ENCODE measurements around the gene MRC1.

The MRC1 gene

DNA sequence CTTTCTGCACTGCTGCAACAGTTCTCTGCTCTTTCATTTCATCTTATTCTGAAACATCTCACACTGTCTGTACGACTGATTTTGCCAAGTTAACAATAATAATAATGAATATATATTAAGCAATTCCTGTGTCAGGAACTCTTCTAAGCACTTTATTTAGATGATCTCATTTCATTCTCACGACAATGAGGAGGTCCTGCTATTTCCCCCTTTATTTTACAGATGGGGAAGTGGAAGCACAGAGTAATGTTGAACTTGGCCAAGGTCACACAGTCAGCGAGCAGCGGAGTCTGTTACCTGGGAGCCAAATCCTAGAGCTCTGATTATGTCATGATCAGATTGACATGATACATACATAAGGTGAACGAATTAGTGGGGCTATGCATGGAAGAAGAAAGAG, 5.8 kb downstream of the MRC1 start:
- Histone ChIP-seq H3K4me3 (replicated peaks; ENCODE audit: insufficient read depth, low read length) (no peak overlapping the region), H3K27ac (replicated peaks) (no peak overlapping the region)
- TF ChIP-seq SPI1 (IDR thresholded peaks at IDR 0.05; ENCODE audit: borderline replicate concordance, low read depth) (no peak), POLR2AphosphoS5 (IDR thresholded peaks at IDR 0.05; ENCODE audit: low read depth) (no peak), GABPA (IDR thresholded peaks at IDR 0.05; ENCODE audit: low read depth) (no peak)
- TF ChIP-seq, protein P1, sequence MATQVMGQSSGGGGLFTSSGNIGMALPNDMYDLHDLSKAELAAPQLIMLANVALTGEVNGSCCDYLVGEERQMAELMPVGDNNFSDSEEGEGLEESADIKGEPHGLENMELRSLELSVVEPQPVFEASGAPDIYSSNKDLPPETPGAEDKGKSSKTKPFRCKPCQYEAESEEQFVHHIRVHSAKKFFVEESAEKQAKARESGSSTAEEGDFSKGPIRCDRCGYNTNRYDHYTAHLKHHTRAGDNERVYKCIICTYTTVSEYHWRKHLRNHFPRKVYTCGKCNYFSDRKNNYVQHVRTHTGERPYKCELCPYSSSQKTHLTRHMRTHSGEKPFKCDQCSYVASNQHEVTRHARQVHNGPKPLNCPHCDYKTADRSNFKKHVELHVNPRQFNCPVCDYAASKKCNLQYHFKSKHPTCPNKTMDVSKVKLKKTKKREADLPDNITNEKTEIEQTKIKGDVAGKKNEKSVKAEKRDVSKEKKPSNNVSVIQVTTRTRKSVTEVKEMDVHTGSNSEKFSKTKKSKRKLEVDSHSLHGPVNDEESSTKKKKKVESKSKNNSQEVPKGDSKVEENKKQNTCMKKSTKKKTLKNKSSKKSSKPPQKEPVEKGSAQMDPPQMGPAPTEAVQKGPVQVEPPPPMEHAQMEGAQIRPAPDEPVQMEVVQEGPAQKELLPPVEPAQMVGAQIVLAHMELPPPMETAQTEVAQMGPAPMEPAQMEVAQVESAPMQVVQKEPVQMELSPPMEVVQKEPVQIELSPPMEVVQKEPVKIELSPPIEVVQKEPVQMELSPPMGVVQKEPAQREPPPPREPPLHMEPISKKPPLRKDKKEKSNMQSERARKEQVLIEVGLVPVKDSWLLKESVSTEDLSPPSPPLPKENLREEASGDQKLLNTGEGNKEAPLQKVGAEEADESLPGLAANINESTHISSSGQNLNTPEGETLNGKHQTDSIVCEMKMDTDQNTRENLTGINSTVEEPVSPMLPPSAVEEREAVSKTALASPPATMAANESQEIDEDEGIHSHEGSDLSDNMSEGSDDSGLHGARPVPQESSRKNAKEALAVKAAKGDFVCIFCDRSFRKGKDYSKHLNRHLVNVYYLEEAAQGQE (IDR thresholded peaks at IDR 0.05; ENCODE audit: insufficient replicate concordance, low read depth): no peak
- TF ChIP-seq, protein P2, sequence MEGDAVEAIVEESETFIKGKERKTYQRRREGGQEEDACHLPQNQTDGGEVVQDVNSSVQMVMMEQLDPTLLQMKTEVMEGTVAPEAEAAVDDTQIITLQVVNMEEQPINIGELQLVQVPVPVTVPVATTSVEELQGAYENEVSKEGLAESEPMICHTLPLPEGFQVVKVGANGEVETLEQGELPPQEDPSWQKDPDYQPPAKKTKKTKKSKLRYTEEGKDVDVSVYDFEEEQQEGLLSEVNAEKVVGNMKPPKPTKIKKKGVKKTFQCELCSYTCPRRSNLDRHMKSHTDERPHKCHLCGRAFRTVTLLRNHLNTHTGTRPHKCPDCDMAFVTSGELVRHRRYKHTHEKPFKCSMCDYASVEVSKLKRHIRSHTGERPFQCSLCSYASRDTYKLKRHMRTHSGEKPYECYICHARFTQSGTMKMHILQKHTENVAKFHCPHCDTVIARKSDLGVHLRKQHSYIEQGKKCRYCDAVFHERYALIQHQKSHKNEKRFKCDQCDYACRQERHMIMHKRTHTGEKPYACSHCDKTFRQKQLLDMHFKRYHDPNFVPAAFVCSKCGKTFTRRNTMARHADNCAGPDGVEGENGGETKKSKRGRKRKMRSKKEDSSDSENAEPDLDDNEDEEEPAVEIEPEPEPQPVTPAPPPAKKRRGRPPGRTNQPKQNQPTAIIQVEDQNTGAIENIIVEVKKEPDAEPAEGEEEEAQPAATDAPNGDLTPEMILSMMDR (IDR thresholded peaks at IDR 0.05; ENCODE audit: insufficient read depth, low read length): no peak

DNA sequence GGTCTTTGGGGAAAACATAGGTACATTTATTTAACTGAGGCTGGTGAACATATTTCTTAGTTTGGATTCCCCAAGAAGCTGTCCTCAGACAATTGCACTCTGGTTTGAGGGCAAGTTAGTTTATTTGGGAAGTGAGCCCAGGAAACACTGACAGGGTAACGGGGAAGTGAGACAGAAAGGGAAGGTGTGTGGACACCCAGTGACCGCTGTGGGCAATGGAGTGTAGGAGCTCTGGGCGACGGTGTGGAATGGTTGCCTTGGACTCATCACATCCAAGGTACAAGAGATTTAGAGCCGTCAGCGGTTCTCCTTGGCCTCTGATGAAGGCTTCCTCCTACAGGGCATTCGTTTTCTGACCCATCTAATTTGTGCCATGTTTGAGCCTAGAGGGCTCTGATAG, 7.1 kb downstream of the MRC1 start:
- no peak for DNase-seq (ENCODE audit: low read depth in 1 of 2, low spot score in 1 of 2)
- H3K4me3 ChIP-seq (replicated peaks; ENCODE audit: insufficient read depth, low read length): no peak overlapping the region
- TF ChIP-seq GABPA (IDR thresholded peaks at IDR 0.05; ENCODE audit: low read depth) (no peak), POLR2AphosphoS5 (IDR thresholded peaks at IDR 0.05; ENCODE audit: low read depth) (no peak), SPI1 (IDR thresholded peaks at IDR 0.05; ENCODE audit: borderline replicate concordance, low read depth) (no peak)
- TF ChIP-seq, protein P2 (IDR thresholded peaks at IDR 0.05; ENCODE audit: insufficient read depth, low read length): no peak
- TF ChIP-seq, protein P1 (IDR thresholded peaks at IDR 0.05; ENCODE audit: insufficient replicate concordance, low read depth): no peak
- H3K27me3 ChIP-seq (ENCODE audit: insufficient read depth, poor library complexity, severe bottlenecking): no peaks in the 10 kb centered on the region
- H3K27ac ChIP-seq (replicated peaks): no peak overlapping the region

More for the DNA sequence above, 5.8 kb downstream of the MRC1 start:
- DNase-seq (ENCODE audit: low read depth in 1 of 2, low spot score in 1 of 2): no peak
- no peaks in the 10 kb centered on the region for H3K27me3 ChIP-seq (ENCODE audit: insufficient read depth, poor library complexity, severe bottlenecking)

DNA sequence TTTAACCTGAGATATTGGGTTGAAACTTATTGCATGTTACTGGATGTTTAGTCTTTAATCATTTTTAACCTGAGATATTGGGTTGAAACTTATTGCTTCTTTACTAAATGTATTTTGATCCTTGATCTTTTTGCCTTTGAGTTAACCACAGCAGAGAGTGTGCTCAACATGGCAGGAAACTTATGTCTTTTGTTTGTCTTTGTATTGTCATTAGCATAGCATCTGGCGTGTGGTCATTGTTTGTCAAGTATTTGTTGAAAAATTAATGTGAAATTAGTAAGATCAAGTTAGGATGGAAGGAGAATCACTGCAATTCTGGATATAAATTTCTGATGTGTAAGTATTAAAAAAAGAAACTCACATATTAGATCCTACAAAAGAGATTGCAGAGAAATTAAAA, 8.2 kb downstream of the MRC1 start:
- H3K27me3 ChIP-seq (ENCODE audit: insufficient read depth, poor library complexity, severe bottlenecking): no peaks in the 10 kb centered on the region
- no peak overlapping the region for H3K27ac ChIP-seq (replicated peaks)
- no peak for DNase-seq (ENCODE audit: low read depth in 1 of 2, low spot score in 1 of 2)
- no peak overlapping the region for H3K4me3 ChIP-seq (replicated peaks; ENCODE audit: insufficient read depth, low read length)
- TF ChIP-seq POLR2AphosphoS5 (IDR thresholded peaks at IDR 0.05; ENCODE audit: low read depth) (no peak), SPI1 (IDR thresholded peaks at IDR 0.05; ENCODE audit: borderline replicate concordance, low read depth) (no peak), GABPA (IDR thresholded peaks at IDR 0.05; ENCODE audit: low read depth) (no peak)
- TF ChIP-seq, protein P1 (IDR thresholded peaks at IDR 0.05; ENCODE audit: insufficient replicate concordance, low read depth): no peak
